ENCODE measurements around the gene PCSK5. TPM values are rescaled to one million over a fixed set of nuclear protein-coding genes. Genes with fewer than 3 reads are reported as not detected.
A peak's percentile ranks its signal among the peaks of the same experiment; 100 is the strongest.

PCSK5 gene
- total and polyA plus RNA-seq, 2 of the 8 experiments (the other 6 are each of a cell fraction or from before 2014, with no cell fraction given): 5.5 to 10.7 TPM

- FAIRE-seq: peak; percentile 80
- POLR2A ChIA-PET (ENCODE audit: partially characterized antibody): no interaction called here
- peak in 1 of 2 experiments; percentile 64 for DNase-seq (ENCODE audit: low read depth in 1 of 2, low spot score in 2 of 2)
- TF ChIP-seq BACH1 (IDR thresholded peaks at IDR 0.05; ENCODE audit: low read length): no peak
- peak; percentile 60 to 64 for TF ChIP-seq RAD21 (IDR thresholded peaks at IDR 0.05 in 1 of 2, conservative IDR thresholded peaks at IDR 0.05 in 1 of 2; ENCODE audit: low read depth in 2 of 2, low read length in 2 of 2)
- TF ChIP-seq BCL11A (IDR thresholded peaks at IDR 0.05; ENCODE audit: low read depth in 2 of 2, low read length in 2 of 2): no peak
- TF ChIP-seq SP1 (IDR thresholded peaks at IDR 0.05; ENCODE audit: low read depth, low read length): no peak
These were observed 24.1 kb upstream of the PCSK5 start for GRCh38 chr9:75866273-75866871.

More at GRCh38 chr9:75866273-75866871, 24.1 kb upstream of the PCSK5 start:
- Histone ChIP-seq H4K8ac (ENCODE audit: extremely low read depth, insufficient read depth, low read length) (no peak overlapping the region), H3K27me3 (replicated peaks in 1 of 4; ENCODE audit: control insufficient read depth in 3 of 4, extremely low read depth in 1 of 4, insufficient read depth in 3 of 4, low read length in 3 of 4) (no peaks in the 10 kb centered on the region), H3K23ac (ENCODE audit: insufficient read length) (no peak overlapping the region), H2BK15ac (ENCODE audit: low read length) (no peak overlapping the region), H3K9ac (replicated peaks in 1 of 4; ENCODE audit: extremely low read depth in 1 of 4, low read depth in 3 of 4, low read length in 3 of 4) (no peak overlapping the region), H4K20me1 (replicated peaks in 1 of 2; ENCODE audit: control insufficient read depth in 1 of 2, insufficient read depth in 2 of 2, low read length in 2 of 2) (no peaks in the 10 kb centered on the region), H3K18ac (ENCODE audit: extremely low read depth, low read length) (no peak overlapping the region), H3K14ac (ENCODE audit: insufficient read length) (no peak overlapping the region), H2BK120ac (replicated peaks; ENCODE audit: low read depth, low read length) (no peak overlapping the region), H3K79me1 (ENCODE audit: low read depth, low read length) (no peaks in the 10 kb centered on the region), H3K4me3 (ENCODE audit: extremely low read depth in 1 of 4, insufficient read depth in 2 of 4, low read depth in 3 of 4, low read length in 4 of 4) (no peak overlapping the region), H3K4me1 (replicated peaks in 1 of 4; ENCODE audit: control insufficient read depth in 3 of 4, insufficient read depth in 4 of 4, low read length in 3 of 4) (no peaks in the 10 kb centered on the region), H3K36me3 (ENCODE audit: control insufficient read depth in 2 of 4, insufficient read depth in 4 of 4, low read length in 3 of 4) (no peaks in the 10 kb centered on the region), H2AK5ac (ENCODE audit: low read depth, low read length) (no peak overlapping the region), H3K9me3 (ENCODE audit: insufficient read depth in 2 of 2, low read depth in 1 of 2, low read length in 1 of 2) (no peaks in the 10 kb centered on the region), H2BK5ac (ENCODE audit: low read depth, low read length) (no peak overlapping the region), H3K4ac (replicated peaks; ENCODE audit: insufficient read length, low read depth, low read length) (no peak overlapping the region), H3K27ac (ENCODE audit: low read depth, low read length) (no peak overlapping the region), H2AFZ (ENCODE audit: low read length) (peak overlapping the region; percentile 72; the same call in 1 of the 2 replicates), H3K79me2 (ENCODE audit: control insufficient read depth in 1 of 2, insufficient read depth in 2 of 2, low read length in 2 of 2) (no peaks in the 10 kb centered on the region), H3K23me2 (ENCODE audit: low read depth, low read length) (no peaks in the 10 kb centered on the region), H3K56ac (replicated peaks; ENCODE audit: insufficient read length, low read depth, low read length) (no peak overlapping the region), H3K4me2 (ENCODE audit: insufficient read depth in 1 of 2, low read depth in 2 of 2, low read length in 2 of 2) (no peak overlapping the region), H2BK20ac (ENCODE audit: low read length) (no peak overlapping the region), H2BK12ac (ENCODE audit: low read depth, low read length) (no peak overlapping the region), H4K5ac (ENCODE audit: insufficient read length, low read depth, low read length) (no peak overlapping the region), H4K91ac (replicated peaks; ENCODE audit: insufficient read length, low read length) (no peak overlapping the region)
- 81% methylated on average over 2 of the region's 2 CpGs; no CpG with 5 or more reads in 1 of the 2 experiments for WGBS, 2 experiments (ENCODE audit: extremely low coverage in 1 of 2, insufficient coverage in 1 of 2, insufficient read length in 1 of 2, insufficient replicate concordance in 2 of 2, low coverage in 1 of 2, low lambda C conversion rate in 2 of 2, missing lambda C conversion rate in 1 of 2)
- CTCF ChIA-PET (ENCODE audit: partially characterized antibody): interaction anchor here (0.6 to 6.4 kb wide), 34 partner anchors 9 to 743 kb away, joined by 3 to 45 read pairs (median 4); no protein-coding TSS in a partner anchor
